Choroid plexus epithelial cell (primary cell): ENCODE results near the gene SNRNP48.
A peak's percentile ranks its signal among the peaks of the same experiment; 100 is the strongest.

Experiments
- DNase-seq: peaks from one replicate; pipeline ENCODE4 v3.0.0-alpha.2; 2010; ENCODE audit warnings: low read depth
- H3K4me3 ChIP-seq: 2 replicates; pipeline ENCODE4 v1.5.1; 2011; ENCODE audit warnings: low read depth, mild to moderate bottlenecking, control low read depth, low read length, moderate library complexity
- TF ChIP-seq, protein P1 (sequence below): conservative IDR thresholded peaks from 2 replicates; pipeline ENCODE4 v1.5.1; 2011; ENCODE audit warnings: low read depth, mild to moderate bottlenecking, control low read depth, inconsistent platforms, low read length, moderate library complexity

Gene SNRNP48

DNA sequence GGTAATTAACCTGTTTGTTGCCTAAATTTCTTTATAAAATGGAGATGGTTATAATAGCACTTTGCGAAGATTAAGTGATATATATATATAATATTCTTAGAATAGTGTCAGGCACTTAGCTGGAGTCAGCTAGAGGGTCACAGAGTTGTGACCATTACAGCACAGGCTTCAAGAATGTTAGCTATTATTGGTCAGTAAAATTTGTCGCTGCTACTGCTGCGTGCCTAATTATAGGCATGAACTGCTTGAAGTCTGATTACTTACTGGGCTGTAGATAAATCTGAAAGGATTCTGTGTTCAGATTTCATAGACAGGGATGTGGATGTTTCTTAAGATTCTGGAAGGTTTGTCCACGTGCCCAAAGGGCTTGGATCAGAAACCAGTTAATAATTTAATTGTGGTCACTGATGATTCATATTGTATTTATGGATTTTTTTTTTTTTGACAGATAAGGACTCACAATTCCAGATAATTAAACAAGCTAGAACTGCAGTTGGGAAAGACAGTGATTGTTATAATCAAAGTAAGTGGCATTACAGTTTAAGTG, 4.7 kb downstream of the SNRNP48 start:
- TF ChIP-seq, protein P1, sequence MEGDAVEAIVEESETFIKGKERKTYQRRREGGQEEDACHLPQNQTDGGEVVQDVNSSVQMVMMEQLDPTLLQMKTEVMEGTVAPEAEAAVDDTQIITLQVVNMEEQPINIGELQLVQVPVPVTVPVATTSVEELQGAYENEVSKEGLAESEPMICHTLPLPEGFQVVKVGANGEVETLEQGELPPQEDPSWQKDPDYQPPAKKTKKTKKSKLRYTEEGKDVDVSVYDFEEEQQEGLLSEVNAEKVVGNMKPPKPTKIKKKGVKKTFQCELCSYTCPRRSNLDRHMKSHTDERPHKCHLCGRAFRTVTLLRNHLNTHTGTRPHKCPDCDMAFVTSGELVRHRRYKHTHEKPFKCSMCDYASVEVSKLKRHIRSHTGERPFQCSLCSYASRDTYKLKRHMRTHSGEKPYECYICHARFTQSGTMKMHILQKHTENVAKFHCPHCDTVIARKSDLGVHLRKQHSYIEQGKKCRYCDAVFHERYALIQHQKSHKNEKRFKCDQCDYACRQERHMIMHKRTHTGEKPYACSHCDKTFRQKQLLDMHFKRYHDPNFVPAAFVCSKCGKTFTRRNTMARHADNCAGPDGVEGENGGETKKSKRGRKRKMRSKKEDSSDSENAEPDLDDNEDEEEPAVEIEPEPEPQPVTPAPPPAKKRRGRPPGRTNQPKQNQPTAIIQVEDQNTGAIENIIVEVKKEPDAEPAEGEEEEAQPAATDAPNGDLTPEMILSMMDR = no peak

DNA sequence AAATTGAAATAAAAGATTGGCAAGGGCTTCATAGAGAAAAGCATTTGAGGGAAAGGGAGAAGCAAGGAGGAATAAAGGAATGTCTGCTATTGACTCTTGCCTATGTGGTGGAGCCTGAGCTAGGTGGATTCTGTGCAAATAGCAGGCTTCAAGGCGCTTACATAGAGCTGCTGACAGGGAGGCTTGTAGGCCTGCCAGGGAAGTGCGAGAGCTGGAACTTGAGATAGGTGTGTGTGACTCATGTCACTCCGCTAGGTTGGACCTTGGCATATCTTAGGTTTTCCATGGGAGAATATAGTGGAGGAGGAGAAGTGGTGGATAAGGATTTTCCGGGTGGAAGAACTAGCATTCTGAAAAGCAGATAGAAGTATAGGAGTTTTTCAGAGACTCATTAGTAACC, 14.0 kb downstream of the SNRNP48 start:
- TF ChIP-seq, protein P1 = no peak
- DNase-seq = no peak
- H3K4me3 ChIP-seq = no peak overlapping the region

More for the DNA sequence above, 4.7 kb downstream of the SNRNP48 start:
- no peak overlapping the region for H3K4me3 ChIP-seq
- DNase-seq = no peak

DNA sequence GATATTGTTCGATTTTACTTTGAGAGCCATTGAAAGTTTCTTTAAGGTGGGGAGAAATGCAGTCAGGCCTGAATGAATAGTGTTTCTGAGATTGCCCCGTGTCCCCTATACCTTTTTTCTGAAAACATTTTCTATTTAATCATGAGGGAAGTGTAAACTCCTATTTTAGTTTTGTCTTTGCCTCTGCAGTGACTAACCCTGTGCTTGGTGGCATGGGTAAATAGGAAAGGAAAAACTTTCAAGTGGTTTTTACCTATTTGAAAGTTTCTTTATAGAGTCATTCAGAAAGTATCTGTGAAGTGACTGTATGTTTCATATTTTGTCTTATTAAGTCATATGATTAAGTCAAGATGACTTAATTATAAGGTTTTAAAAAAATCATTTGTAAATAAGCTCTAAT, 14.5 kb downstream of the SNRNP48 start:
- no peak for DNase-seq
- TF ChIP-seq, protein P1 = no peak
- no peak overlapping the region for H3K4me3 ChIP-seq

DNA sequence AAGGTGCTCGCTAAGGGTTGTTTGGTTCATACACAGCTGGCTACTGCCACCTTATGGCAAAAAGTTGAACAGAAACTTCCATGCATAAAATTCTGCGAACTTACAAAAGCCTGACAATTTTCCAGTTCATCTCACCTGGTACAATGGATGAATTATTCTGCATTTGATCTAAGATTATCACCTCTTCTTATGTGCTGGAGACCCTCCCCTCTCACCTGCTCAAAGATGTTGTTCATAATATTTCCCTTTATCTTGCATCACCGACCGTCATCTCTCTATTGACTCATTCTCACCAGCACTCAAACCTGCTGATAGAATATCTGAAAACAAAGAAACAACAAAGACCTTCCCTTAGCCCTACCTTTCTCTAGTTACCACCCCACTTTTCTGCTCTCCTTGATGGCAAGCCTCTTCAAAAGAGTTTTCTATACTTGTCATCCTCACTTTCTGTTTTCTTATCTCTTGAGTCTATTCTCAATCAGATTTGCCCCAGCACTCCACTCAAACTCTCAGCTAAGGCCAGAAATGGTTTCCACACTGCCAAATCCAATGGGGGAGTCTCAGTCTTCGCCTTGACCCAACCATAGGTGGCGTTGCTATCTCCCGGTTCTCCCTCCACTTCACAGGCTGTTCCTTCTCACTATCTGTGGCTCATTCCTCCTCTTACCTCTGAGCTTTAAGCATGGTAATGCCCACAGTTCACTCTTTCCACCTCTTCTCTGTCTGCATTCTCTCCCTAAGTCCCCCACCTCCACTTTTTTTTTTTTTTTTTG, 25.8 kb downstream of the SNRNP48 start:
- TF ChIP-seq, protein P1 = peak; percentile 82
- peak; percentile 80 for DNase-seq
- H3K4me3 ChIP-seq = peak overlapping the region; percentile 23

DNA sequence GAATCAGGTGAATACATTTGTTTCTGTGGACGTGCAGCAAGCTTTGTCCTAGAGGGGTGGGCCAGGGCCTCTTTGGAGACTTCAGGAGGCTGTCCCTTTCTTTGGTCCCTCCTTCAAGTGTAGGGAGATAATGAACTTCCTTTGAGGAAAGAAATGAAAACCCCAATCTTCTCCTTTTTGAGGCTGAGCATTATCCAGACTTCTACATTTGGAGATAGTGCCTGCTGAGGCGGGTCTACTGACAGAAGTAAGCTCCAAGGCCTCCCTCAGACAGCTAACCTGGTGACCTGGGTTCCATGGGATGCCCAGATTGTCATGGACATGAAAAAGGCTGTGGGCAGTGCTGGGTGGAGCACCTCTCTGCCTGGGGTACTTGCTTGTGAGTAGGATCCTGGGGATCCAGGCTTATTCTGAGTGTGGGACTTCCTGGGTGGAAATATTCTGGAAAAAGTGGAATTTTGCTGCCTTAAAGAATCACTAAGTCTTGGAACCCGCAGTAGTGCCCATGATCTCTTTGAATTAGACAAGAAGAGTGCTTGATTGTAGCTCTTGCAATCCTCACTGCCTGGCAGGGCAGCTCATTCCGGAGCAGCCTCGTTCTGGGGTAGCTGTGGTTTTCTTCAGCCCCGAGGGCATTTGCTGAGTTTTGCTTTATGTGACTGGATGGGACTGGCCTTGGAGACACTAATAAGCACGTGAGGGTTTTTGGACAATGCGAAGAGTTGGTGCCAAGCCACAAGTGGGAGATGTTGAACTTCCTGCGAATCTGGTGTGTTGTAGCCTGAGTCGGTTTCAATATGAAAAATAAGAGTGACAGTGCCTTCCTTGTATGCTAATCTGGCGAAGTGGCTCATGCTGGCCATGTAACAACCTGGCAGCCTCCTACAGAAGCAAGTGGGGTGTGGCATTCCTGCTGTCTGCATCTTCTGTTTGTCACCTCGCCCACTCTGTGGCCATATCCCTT, 28.1 kb downstream of the SNRNP48 start:
- TF ChIP-seq, protein P1 = peak; percentile 11
- peak; percentile 70 for DNase-seq
- H3K4me3 ChIP-seq = no peak overlapping the region

DNA sequence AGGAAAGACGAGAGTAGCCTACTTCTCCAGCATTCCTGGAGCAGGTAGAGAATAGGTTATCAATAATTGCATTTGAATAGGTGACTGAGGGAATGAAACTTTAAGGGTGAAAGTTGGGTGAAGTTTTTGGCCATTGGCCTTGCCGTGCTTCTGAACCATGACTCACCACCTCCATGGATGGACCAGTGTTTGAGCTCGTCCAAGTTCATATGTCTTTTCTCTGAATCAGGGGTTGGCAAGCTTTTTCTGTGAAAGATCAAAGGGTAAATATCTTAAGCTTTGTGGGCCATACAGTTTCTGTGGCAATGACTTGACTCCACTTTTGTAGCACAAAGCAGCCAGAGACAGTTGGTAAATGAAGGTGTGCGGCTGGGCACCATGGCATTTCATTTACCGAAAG, 31.8 kb downstream of the SNRNP48 start:
- TF ChIP-seq, protein P1 = no peak
- peak; percentile 31 for DNase-seq
- H3K4me3 ChIP-seq = no peak overlapping the region
